ENCODE data around the gene ATRNL1.
"Not testable (repeated sequence)": the region's sequence is repeated elsewhere in the genome, so short reads cannot be mapped to it uniquely, and the experiment has no call there.

DNA sequence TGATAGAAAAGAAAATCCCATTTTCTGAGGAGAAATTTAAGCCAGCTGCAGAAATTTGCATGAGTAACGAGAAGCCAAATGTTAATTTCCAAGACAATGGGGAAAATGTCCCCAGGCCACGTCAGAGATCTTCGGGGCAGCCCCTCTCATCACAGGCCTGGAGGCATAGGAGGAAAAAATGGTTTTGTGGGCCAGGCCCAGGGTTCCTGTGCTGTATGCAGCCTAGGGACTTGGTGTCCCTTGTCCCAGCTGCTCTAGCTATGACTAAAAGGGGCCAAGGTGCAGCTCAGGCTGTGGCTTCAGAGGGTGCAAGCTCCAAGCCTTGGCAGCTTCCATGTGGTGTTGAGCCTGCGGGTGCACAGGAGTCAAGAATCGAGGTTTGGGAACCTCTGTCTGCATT lies 12.2 kb downstream of the ATRNL1 start:
- not testable (repeated sequence) for TF ChIP-seq EZH2 (IDR thresholded peaks at IDR 0.05; ENCODE audit: borderline replicate concordance, low read length)
- TF ChIP-seq, protein P1, sequence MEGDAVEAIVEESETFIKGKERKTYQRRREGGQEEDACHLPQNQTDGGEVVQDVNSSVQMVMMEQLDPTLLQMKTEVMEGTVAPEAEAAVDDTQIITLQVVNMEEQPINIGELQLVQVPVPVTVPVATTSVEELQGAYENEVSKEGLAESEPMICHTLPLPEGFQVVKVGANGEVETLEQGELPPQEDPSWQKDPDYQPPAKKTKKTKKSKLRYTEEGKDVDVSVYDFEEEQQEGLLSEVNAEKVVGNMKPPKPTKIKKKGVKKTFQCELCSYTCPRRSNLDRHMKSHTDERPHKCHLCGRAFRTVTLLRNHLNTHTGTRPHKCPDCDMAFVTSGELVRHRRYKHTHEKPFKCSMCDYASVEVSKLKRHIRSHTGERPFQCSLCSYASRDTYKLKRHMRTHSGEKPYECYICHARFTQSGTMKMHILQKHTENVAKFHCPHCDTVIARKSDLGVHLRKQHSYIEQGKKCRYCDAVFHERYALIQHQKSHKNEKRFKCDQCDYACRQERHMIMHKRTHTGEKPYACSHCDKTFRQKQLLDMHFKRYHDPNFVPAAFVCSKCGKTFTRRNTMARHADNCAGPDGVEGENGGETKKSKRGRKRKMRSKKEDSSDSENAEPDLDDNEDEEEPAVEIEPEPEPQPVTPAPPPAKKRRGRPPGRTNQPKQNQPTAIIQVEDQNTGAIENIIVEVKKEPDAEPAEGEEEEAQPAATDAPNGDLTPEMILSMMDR (IDR thresholded peaks at IDR 0.05; ENCODE audit: low read length), result not testable (repeated sequence)

All from OCI-LY1 (cell line).